ENCODE measurements around the gene SPSB4. TPM values are rescaled to one million over a fixed set of nuclear protein-coding genes. Genes with fewer than 3 reads are reported as not detected.

Gene SPSB4
- polyA plus RNA-seq, 4 donors = 0.27 to 0.56 TPM; not detected in 2

GRCh38 chr3:141170678-141171295 is 119.6 kb downstream of the SPSB4 start:
- DNase-seq (no peak), FAIRE-seq (no peak)
- Histone ChIP-seq H3K27ac (ENCODE audit: low read depth in 1 of 3, low read length in 2 of 3) (no peak overlapping the region), H3K27me3 (ENCODE audit: control insufficient read depth in 3 of 3, insufficient read depth in 3 of 3, low read length in 3 of 3) (no peaks in the 10 kb centered on the region), H3K4me3 (ENCODE audit: low read depth in 1 of 3, low read length in 3 of 3) (no peak overlapping the region), H3K9me3 (ENCODE audit: control insufficient read depth in 2 of 2, insufficient read depth in 1 of 2, low read depth in 1 of 2, low read length in 1 of 2) (no peaks in the 10 kb centered on the region), H3K4me1 (ENCODE audit: control insufficient read depth in 3 of 3, insufficient read depth in 2 of 3, low read depth in 1 of 3, low read length in 2 of 3) (no peaks in the 10 kb centered on the region), H3K36me3 (ENCODE audit: control insufficient read depth in 3 of 3, insufficient read depth in 2 of 3, low read depth in 1 of 3, low read length in 3 of 3) (no peaks in the 10 kb centered on the region)
- WGBS, 3 donors = 72 to 86% (median 78%) methylated on average over 4 of the region's 4 CpGs

- Histone ChIP-seq H3K4me1 (ENCODE audit: control insufficient read depth in 3 of 3, insufficient read depth in 2 of 3, low read depth in 1 of 3, low read length in 2 of 3) (no peaks in the 10 kb centered on the region), H3K9me3 (ENCODE audit: control insufficient read depth in 2 of 2, insufficient read depth in 1 of 2, low read depth in 1 of 2, low read length in 1 of 2) (no peaks in the 10 kb centered on the region), H3K4me3 (ENCODE audit: low read depth in 1 of 3, low read length in 3 of 3) (no peak overlapping the region), H3K27me3 (ENCODE audit: control insufficient read depth in 3 of 3, insufficient read depth in 3 of 3, low read length in 3 of 3) (no peaks in the 10 kb centered on the region), H3K27ac (ENCODE audit: low read depth in 1 of 3, low read length in 2 of 3) (no peak overlapping the region), H3K36me3 (ENCODE audit: control insufficient read depth in 3 of 3, insufficient read depth in 2 of 3, low read depth in 1 of 3, low read length in 3 of 3) (no peaks in the 10 kb centered on the region)
- DNase-seq (no peak), FAIRE-seq (no peak)
- 44 to 54% (median 53%) methylated on average over 2 of the region's 2 CpGs for WGBS, 3 donors
These were observed 123.5 kb downstream of the SPSB4 start for GRCh38 chr3:141174674-141175073.

- H3K4me3 ChIP-seq (ENCODE audit: low read depth in 1 of 3, low read length in 3 of 3) = no peak overlapping the region
- peaks cover 0 to 5% of the 10 kb centered on the region in 2 donors for H3K9me3 ChIP-seq (ENCODE audit: control insufficient read depth in 2 of 2, insufficient read depth in 1 of 2, low read depth in 1 of 2, low read length in 1 of 2)
- FAIRE-seq (no peak), DNase-seq (no peak)
- H3K27ac ChIP-seq (ENCODE audit: low read depth in 1 of 3, low read length in 2 of 3) = no peak overlapping the region
- H3K4me1 ChIP-seq (ENCODE audit: control insufficient read depth in 3 of 3, insufficient read depth in 2 of 3, low read depth in 1 of 3, low read length in 2 of 3) = no peaks in the 10 kb centered on the region
- H3K36me3 ChIP-seq (ENCODE audit: control insufficient read depth in 3 of 3, insufficient read depth in 2 of 3, low read depth in 1 of 3, low read length in 3 of 3) = no peaks in the 10 kb centered on the region
- no peaks in the 10 kb centered on the region for H3K27me3 ChIP-seq (ENCODE audit: control insufficient read depth in 3 of 3, insufficient read depth in 3 of 3, low read length in 3 of 3)
These were observed 125.6 kb downstream of the SPSB4 start for GRCh38 chr3:141176775-141177174.

GRCh38 chr3:141178026-141178425 is 126.9 kb downstream of the SPSB4 start:
- no peak for FAIRE-seq
- Histone ChIP-seq H3K27me3 (ENCODE audit: control insufficient read depth in 3 of 3, insufficient read depth in 3 of 3, low read length in 3 of 3) (peaks cover 0 to 3% (median 0%) of the 10 kb centered on the region in 3 donors), H3K4me3 (ENCODE audit: low read depth in 1 of 3, low read length in 3 of 3) (no peak overlapping the region), H3K36me3 (ENCODE audit: control insufficient read depth in 3 of 3, insufficient read depth in 2 of 3, low read depth in 1 of 3, low read length in 3 of 3) (no peaks in the 10 kb centered on the region), H3K9me3 (ENCODE audit: control insufficient read depth in 2 of 2, insufficient read depth in 1 of 2, low read depth in 1 of 2, low read length in 1 of 2) (peaks cover 0 to 5% of the 10 kb centered on the region in 2 donors), H3K4me1 (ENCODE audit: control insufficient read depth in 3 of 3, insufficient read depth in 2 of 3, low read depth in 1 of 3, low read length in 2 of 3) (no peaks in the 10 kb centered on the region), H3K27ac (ENCODE audit: low read depth in 1 of 3, low read length in 2 of 3) (no peak overlapping the region)
- WGBS, 3 donors = 76 to 80% (median 79%) methylated on average over 3 of the region's 3 CpGs
- no peak for DNase-seq

- Histone ChIP-seq H3K27me3 (ENCODE audit: control insufficient read depth in 3 of 3, insufficient read depth in 3 of 3, low read length in 3 of 3) (peaks cover 0 to 3% (median 0%) of the 10 kb centered on the region in 3 donors), H3K4me1 (ENCODE audit: control insufficient read depth in 3 of 3, insufficient read depth in 2 of 3, low read depth in 1 of 3, low read length in 2 of 3) (no peaks in the 10 kb centered on the region), H3K9me3 (ENCODE audit: control insufficient read depth in 2 of 2, insufficient read depth in 1 of 2, low read depth in 1 of 2, low read length in 1 of 2) (peaks cover 0 to 5% of the 10 kb centered on the region in 2 donors), H3K27ac (ENCODE audit: low read depth in 1 of 3, low read length in 2 of 3) (no peak overlapping the region), H3K36me3 (ENCODE audit: control insufficient read depth in 3 of 3, insufficient read depth in 2 of 3, low read depth in 1 of 3, low read length in 3 of 3) (no peaks in the 10 kb centered on the region), H3K4me3 (ENCODE audit: low read depth in 1 of 3, low read length in 3 of 3) (no peak overlapping the region)
- 61 to 83% (median 67%) methylated on average over 4 of the region's 4 CpGs for WGBS, 3 donors
- FAIRE-seq = no peak
- DNase-seq = no peak
These were observed 127.4 kb downstream of the SPSB4 start for GRCh38 chr3:141178551-141178950.

- Histone ChIP-seq H3K27ac (ENCODE audit: low read depth in 1 of 3, low read length in 2 of 3) (no peak overlapping the region), H3K9me3 (ENCODE audit: control insufficient read depth in 2 of 2, insufficient read depth in 1 of 2, low read depth in 1 of 2, low read length in 1 of 2) (peaks cover 0 to 5% of the 10 kb centered on the region in 2 donors), H3K4me3 (ENCODE audit: low read depth in 1 of 3, low read length in 3 of 3) (no peak overlapping the region), H3K4me1 (ENCODE audit: control insufficient read depth in 3 of 3, insufficient read depth in 2 of 3, low read depth in 1 of 3, low read length in 2 of 3) (no peaks in the 10 kb centered on the region), H3K36me3 (ENCODE audit: control insufficient read depth in 3 of 3, insufficient read depth in 2 of 3, low read depth in 1 of 3, low read length in 3 of 3) (no peaks in the 10 kb centered on the region), H3K27me3 (ENCODE audit: control insufficient read depth in 3 of 3, insufficient read depth in 3 of 3, low read length in 3 of 3) (peaks cover 0 to 3% (median 0%) of the 10 kb centered on the region in 3 donors)
- FAIRE-seq (no peak), DNase-seq (no peak)
- 87 to 94% (median 92%) methylated on average over 1 of the region's 1 CpG for WGBS, 3 donors
These were observed 128.8 kb downstream of the SPSB4 start for GRCh38 chr3:141179983-141180382.

GRCh38 chr3:141181196-141181595 is 130.0 kb downstream of the SPSB4 start:
- no peak for DNase-seq
- H3K27me3 ChIP-seq (ENCODE audit: control insufficient read depth in 3 of 3, insufficient read depth in 3 of 3, low read length in 3 of 3) = peaks cover 0 to 3% (median 0%) of the 10 kb centered on the region in 3 donors
- H3K4me3 ChIP-seq (ENCODE audit: low read depth in 1 of 3, low read length in 3 of 3) = no peak overlapping the region
- no peak for FAIRE-seq
- no peaks in the 10 kb centered on the region for H3K4me1 ChIP-seq (ENCODE audit: control insufficient read depth in 3 of 3, insufficient read depth in 2 of 3, low read depth in 1 of 3, low read length in 2 of 3)
- H3K9me3 ChIP-seq (ENCODE audit: control insufficient read depth in 2 of 2, insufficient read depth in 1 of 2, low read depth in 1 of 2, low read length in 1 of 2) = peaks cover 0 to 5% of the 10 kb centered on the region in 2 donors
- H3K27ac ChIP-seq (ENCODE audit: low read depth in 1 of 3, low read length in 2 of 3) = no peak overlapping the region
- 60 to 75% (median 66%) methylated on average over 4 of the region's 4 CpGs for WGBS, 3 donors
- H3K36me3 ChIP-seq (ENCODE audit: control insufficient read depth in 3 of 3, insufficient read depth in 2 of 3, low read depth in 1 of 3, low read length in 3 of 3) = no peaks in the 10 kb centered on the region

GRCh38 chr3:141181819-141182218 is 130.7 kb downstream of the SPSB4 start:
- FAIRE-seq = no peak
- DNase-seq = no peak
- Histone ChIP-seq H3K9me3 (ENCODE audit: control insufficient read depth in 2 of 2, insufficient read depth in 1 of 2, low read depth in 1 of 2, low read length in 1 of 2) (peaks cover 0 to 5% of the 10 kb centered on the region in 2 donors), H3K4me1 (ENCODE audit: control insufficient read depth in 3 of 3, insufficient read depth in 2 of 3, low read depth in 1 of 3, low read length in 2 of 3) (no peaks in the 10 kb centered on the region), H3K36me3 (ENCODE audit: control insufficient read depth in 3 of 3, insufficient read depth in 2 of 3, low read depth in 1 of 3, low read length in 3 of 3) (no peaks in the 10 kb centered on the region), H3K27ac (ENCODE audit: low read depth in 1 of 3, low read length in 2 of 3) (no peak overlapping the region), H3K4me3 (ENCODE audit: low read depth in 1 of 3, low read length in 3 of 3) (no peak overlapping the region), H3K27me3 (ENCODE audit: control insufficient read depth in 3 of 3, insufficient read depth in 3 of 3, low read length in 3 of 3) (peaks cover 0 to 3% (median 0%) of the 10 kb centered on the region in 3 donors)
- WGBS, 3 donors = 45 to 68% (median 47%) methylated on average over 3 of the region's 3 CpGs

- no peak for FAIRE-seq
- Histone ChIP-seq H3K27ac (ENCODE audit: low read depth in 1 of 3, low read length in 2 of 3) (no peak overlapping the region), H3K27me3 (ENCODE audit: control insufficient read depth in 3 of 3, insufficient read depth in 3 of 3, low read length in 3 of 3) (peaks cover 0 to 3% (median 3%) of the 10 kb centered on the region in 3 donors), H3K4me3 (ENCODE audit: low read depth in 1 of 3, low read length in 3 of 3) (no peak overlapping the region), H3K9me3 (ENCODE audit: control insufficient read depth in 2 of 2, insufficient read depth in 1 of 2, low read depth in 1 of 2, low read length in 1 of 2) (peaks cover 0 to 5% of the 10 kb centered on the region in 2 donors), H3K4me1 (ENCODE audit: control insufficient read depth in 3 of 3, insufficient read depth in 2 of 3, low read depth in 1 of 3, low read length in 2 of 3) (no peaks in the 10 kb centered on the region), H3K36me3 (ENCODE audit: control insufficient read depth in 3 of 3, insufficient read depth in 2 of 3, low read depth in 1 of 3, low read length in 3 of 3) (no peaks in the 10 kb centered on the region)
- WGBS, 3 donors = 43 to 65% (median 48%) methylated on average over 2 of the region's 2 CpGs
- no peak for DNase-seq
These were observed 132.5 kb downstream of the SPSB4 start for GRCh38 chr3:141183606-141184005.

All from small intestine (tissue), 7 donors.